Chondrocyte (in vitro differentiated cells): ENCODE data around the gene TMEM31. TPM values are rescaled to one million over a fixed set of nuclear protein-coding genes. Genes with fewer than 3 reads are reported as not detected.

Source experiments
- DNase-seq: peaks from one replicate; pipeline ENCODE4 v3.0.0; 2021; ENCODE audit warnings: mixed read lengths, low spot score
- H3K27ac Mint-ChIP-seq: one replicate; pipeline ENCODE4 v1.8.0; 2021; ENCODE audit warnings: mild to moderate bottlenecking, moderate library complexity, mixed read lengths; ENCODE audit not compliant: unreplicated experiment
- H3K27me3 Mint-ChIP-seq: 2 replicates; pipeline ENCODE4 v1.8.0; 2021; ENCODE audit warnings: low read depth, mixed read lengths
- H3K36me3 Mint-ChIP-seq: 2 replicates; pipeline ENCODE4 v1.8.0; 2021; ENCODE audit warnings: low read depth, mixed read lengths
- H3K4me1 Mint-ChIP-seq: 2 replicates; pipeline ENCODE4 v1.8.0; 2021; ENCODE audit warnings: low read depth, mild to moderate bottlenecking, mixed read lengths
- H3K4me3 Mint-ChIP-seq: one replicate; pipeline ENCODE4 v1.8.0; 2021; ENCODE audit warnings: mild to moderate bottlenecking, moderate library complexity, mixed read lengths; ENCODE audit not compliant: unreplicated experiment
- H3K9me3 Mint-ChIP-seq: 2 replicates; pipeline ENCODE4 v1.8.0; 2021; ENCODE audit warnings: low read depth, mixed read lengths
- CTCF ChIP-seq: fragments of 200-600 bp; sonication (generic); IDR thresholded peaks from 2 replicates; pipeline ENCODE4 v1.5.0; 2021; ENCODE audit warnings: antibody characterized with exemption, mild to moderate bottlenecking, moderate library complexity
- total RNA-seq: library from RNA; stranded (reverse); gene quantifications from 3 replicates; pipeline ENCODE4 v1.2.1, GENCODE V29; 2021

TMEM31 gene
- total RNA-seq, 1 donor from 2014 or later, result not detected

GRCh38 chrX:103686199-103687072, 24.3 kb upstream of the TMEM31 start, which contains the start of gene MORF4L2:
TSS of gene MORF4L2 (minus strand) at chrX:103686699. CDS start at chrX:103677027, 9,672 bp downstream.
- Mint-ChIP-seq H3K9me3 (no peaks in the 10 kb centered on the region), H3K4me1 (peaks cover 19% of the 10 kb centered on the region), H3K36me3 (peaks cover 13% of the 10 kb centered on the region), H3K27me3 (no peaks in the 10 kb centered on the region), H3K4me3 (no peak within 1 kb of the TSS), H3K27ac (no peak within 1 kb of the TSS)
- TF ChIP-seq CTCF, result no peak
- peak; percentile 89 for DNase-seq

- no peaks in the 10 kb centered on the region for H3K27me3 Mint-ChIP-seq
- H3K4me3 Mint-ChIP-seq, result no peak overlapping the region
- H3K9me3 Mint-ChIP-seq, result no peaks in the 10 kb centered on the region
- no peak overlapping the region for H3K27ac Mint-ChIP-seq
- DNase-seq, result peak; percentile 94
- TF ChIP-seq CTCF, result peak; percentile 13
- H3K4me1 Mint-ChIP-seq, result peaks cover 23% of the 10 kb centered on the region
- peaks cover 12% of the 10 kb centered on the region for H3K36me3 Mint-ChIP-seq
Measured at GRCh38 chrX:103687073-103687695, 23.5 kb upstream of the TMEM31 start.

- Mint-ChIP-seq H3K4me1 (peaks cover 21% of the 10 kb centered on the region), H3K27me3 (no peaks in the 10 kb centered on the region), H3K9me3 (no peaks in the 10 kb centered on the region), H3K4me3 (no peak overlapping the region), H3K36me3 (peaks cover 12% of the 10 kb centered on the region), H3K27ac (no peak overlapping the region)
- TF ChIP-seq CTCF, result peak; percentile 80
- DNase-seq, result no peak
Measured at GRCh38 chrX:103687696-103688201, 23.0 kb upstream of the TMEM31 start.

- peaks cover 7% of the 10 kb centered on the region for H3K36me3 Mint-ChIP-seq
- no peaks in the 10 kb centered on the region for H3K27me3 Mint-ChIP-seq
- no peak overlapping the region for H3K4me3 Mint-ChIP-seq
- H3K4me1 Mint-ChIP-seq, result peaks cover 15% of the 10 kb centered on the region
- no peaks in the 10 kb centered on the region for H3K9me3 Mint-ChIP-seq
- DNase-seq, result no peak
- no peak overlapping the region for H3K27ac Mint-ChIP-seq
- peak; percentile 86 for TF ChIP-seq CTCF
Measured at GRCh38 chrX:103688946-103689345, 21.8 kb upstream of the TMEM31 start.

GRCh38 chrX:103691059-103691458, 19.6 kb upstream of the TMEM31 start:
- no peak overlapping the region for H3K27ac Mint-ChIP-seq
- no peak overlapping the region for H3K4me3 Mint-ChIP-seq
- H3K9me3 Mint-ChIP-seq, result no peaks in the 10 kb centered on the region
- no peaks in the 10 kb centered on the region for H3K36me3 Mint-ChIP-seq
- H3K27me3 Mint-ChIP-seq, result peaks cover 2% of the 10 kb centered on the region
- no peak for DNase-seq
- no peak for TF ChIP-seq CTCF
- H3K4me1 Mint-ChIP-seq, result peaks cover 5% of the 10 kb centered on the region
